ENCODE results near the gene COA8. TPM values are rescaled to one million over a fixed set of nuclear protein-coding genes. Genes with fewer than 3 reads are reported as not detected.

Gene COA8
- total RNA-seq, 1 donor from 2014 or later, result 17.2 TPM

DNA sequence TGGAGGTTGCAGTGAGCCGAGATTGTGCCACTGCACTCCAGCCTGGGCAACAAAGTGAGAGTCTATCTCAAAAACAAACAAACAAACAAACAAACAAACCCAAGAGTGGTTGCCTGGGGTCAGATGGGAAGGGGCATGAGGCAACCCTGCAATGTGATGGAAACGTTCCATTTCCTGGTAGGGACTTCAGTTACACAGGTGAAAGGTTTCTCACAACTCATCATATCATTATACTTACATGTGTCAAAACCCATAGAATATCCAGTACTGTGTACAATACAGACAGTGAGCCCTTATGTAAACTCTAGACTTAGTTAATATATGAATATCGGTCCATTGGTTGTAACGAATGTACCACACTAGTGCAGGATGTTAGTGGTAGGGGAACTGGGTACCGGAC, 59.1 kb downstream of the COA8 start:
- H3K4me3 ChIP-seq, result no peak overlapping the region
- intact Hi-C loops (cut with DNase I), result loop anchor here (10.0 kb wide), 1 partner anchor 47 kb away; no protein-coding TSS in a partner anchor
- no peak for DNase-seq (ENCODE audit: extremely low spot score in 2 of 2)
- H3K4me1 ChIP-seq, result peaks cover 20% of the 10 kb centered on the region
- TF ChIP-seq POLR2AphosphoS5 (IDR thresholded peaks at IDR 0.05; ENCODE audit: insufficient read depth in 1 of 2, low read depth in 1 of 2) (no peak), POLR2A (IDR thresholded peaks at IDR 0.05) (no peak), CTCF (IDR thresholded peaks at IDR 0.05) (no peak)
- no peaks in the 10 kb centered on the region for H3K36me3 ChIP-seq
- H3K27ac ChIP-seq, result no peak overlapping the region
- no peaks in the 10 kb centered on the region for H3K9me3 ChIP-seq
- no peaks in the 10 kb centered on the region for H3K27me3 ChIP-seq

GRCh38 chr14:103623308-103623707, 60.5 kb downstream of the COA8 start:
- intact Hi-C loops (cut with DNase I), result loop anchor here (10.0 kb wide), 1 partner anchor 49 kb away; no protein-coding TSS in a partner anchor
- TF ChIP-seq POLR2A (IDR thresholded peaks at IDR 0.05) (no peak), POLR2AphosphoS5 (IDR thresholded peaks at IDR 0.05; ENCODE audit: insufficient read depth in 1 of 2, low read depth in 1 of 2) (no peak)
- no peak overlapping the region for H3K27ac ChIP-seq
- H3K36me3 ChIP-seq, result no peaks in the 10 kb centered on the region
- H3K4me1 ChIP-seq, result peaks cover 33% of the 10 kb centered on the region
- no peak for DNase-seq (ENCODE audit: extremely low spot score in 2 of 2)
- H3K9me3 ChIP-seq, result no peaks in the 10 kb centered on the region
- H3K4me3 ChIP-seq, result no peak overlapping the region
- no peaks in the 10 kb centered on the region for H3K27me3 ChIP-seq

GRCh38 chr14:103623883-103624482, 61.2 kb downstream of the COA8 start:
- peak overlapping the region; percentile 61 for H3K27ac ChIP-seq
- no peak overlapping the region for H3K4me3 ChIP-seq

DNA sequence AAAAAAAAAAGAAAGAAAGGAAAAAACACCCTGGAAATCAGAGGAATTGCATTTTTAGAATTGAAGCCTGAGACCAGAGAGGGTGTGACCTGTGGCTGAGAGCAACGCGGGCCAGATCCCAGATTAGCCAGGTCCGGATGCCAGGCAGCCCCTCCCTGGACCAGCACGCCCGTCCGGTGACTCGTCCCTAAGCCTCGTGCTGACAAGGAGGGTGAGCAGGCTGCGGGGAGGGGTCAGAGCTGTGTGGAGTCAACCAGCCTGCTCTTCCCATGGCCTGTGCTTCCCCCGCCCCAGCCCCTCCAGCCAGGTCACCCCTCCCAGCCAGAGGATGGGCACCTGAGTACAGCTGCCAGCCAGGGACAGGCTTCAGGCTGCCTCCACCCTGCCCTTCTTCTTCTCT, 62.1 kb downstream of the COA8 start:
- H3K36me3 ChIP-seq, result no peaks in the 10 kb centered on the region
- H3K27ac ChIP-seq, result peak overlapping the region; percentile 61
- DNase-seq (ENCODE audit: extremely low spot score in 2 of 2), result no peak
- no peaks in the 10 kb centered on the region for H3K27me3 ChIP-seq
- intact Hi-C loops (cut with DNase I), result loop anchor here (10.0 kb wide), 1 partner anchor 50 kb away; no protein-coding TSS in a partner anchor
- TF ChIP-seq POLR2AphosphoS5 (IDR thresholded peaks at IDR 0.05; ENCODE audit: insufficient read depth in 1 of 2, low read depth in 1 of 2) (peak; percentile 57 to 73), POLR2A (IDR thresholded peaks at IDR 0.05) (no peak)
- no peak overlapping the region for H3K4me3 ChIP-seq
- H3K9me3 ChIP-seq, result no peaks in the 10 kb centered on the region
- H3K4me1 ChIP-seq, result peaks cover 35% of the 10 kb centered on the region

More at GRCh38 chr14:103623883-103624482, 61.2 kb downstream of the COA8 start:
- intact Hi-C loops (cut with DNase I), result loop anchor here (10.0 kb wide), 1 partner anchor 49 kb away; no protein-coding TSS in a partner anchor
- Histone ChIP-seq H3K4me1 (peaks cover 35% of the 10 kb centered on the region), H3K9me3 (no peaks in the 10 kb centered on the region), H3K36me3 (no peaks in the 10 kb centered on the region), H3K27me3 (no peaks in the 10 kb centered on the region)
- no peak for DNase-seq (ENCODE audit: extremely low spot score in 2 of 2)
- TF ChIP-seq POLR2A (IDR thresholded peaks at IDR 0.05) (no peak), POLR2AphosphoS5 (IDR thresholded peaks at IDR 0.05; ENCODE audit: insufficient read depth in 1 of 2, low read depth in 1 of 2) (no peak), CTCF (IDR thresholded peaks at IDR 0.05) (no peak)

- H3K4me1 ChIP-seq, result peaks cover 41% of the 10 kb centered on the region
- no peaks in the 10 kb centered on the region for H3K9me3 ChIP-seq
- H3K27me3 ChIP-seq, result no peaks in the 10 kb centered on the region
- H3K4me3 ChIP-seq, result no peak overlapping the region
- H3K36me3 ChIP-seq, result no peaks in the 10 kb centered on the region
- DNase-seq (ENCODE audit: extremely low spot score in 2 of 2), result no peak
- intact Hi-C loops (cut with DNase I), result loop anchor here (10.0 kb wide), 1 partner anchor 51 kb away; no protein-coding TSS in a partner anchor
- H3K27ac ChIP-seq, result peak overlapping the region; percentile 61
- no peak for TF ChIP-seq POLR2A (IDR thresholded peaks at IDR 0.05)
- no peak for TF ChIP-seq CTCF (IDR thresholded peaks at IDR 0.05)
Measured at GRCh38 chr14:103625356-103626095, 62.8 kb downstream of the COA8 start.

All from vagina (tissue), 2 donors.